Measurements from ENCODE around the gene TEN1. TPM values are rescaled to one million over a fixed set of nuclear protein-coding genes. Genes with fewer than 3 reads are reported as not detected.
A peak's percentile ranks its signal among the peaks of the same experiment; 100 is the strongest.

TEN1 gene
- total and polyA plus RNA-seq, 2 of the 13 experiments (the other 11 are each of a cell fraction or from before 2014, with no cell fraction given), result 18.0 to 21.3 TPM

DNA sequence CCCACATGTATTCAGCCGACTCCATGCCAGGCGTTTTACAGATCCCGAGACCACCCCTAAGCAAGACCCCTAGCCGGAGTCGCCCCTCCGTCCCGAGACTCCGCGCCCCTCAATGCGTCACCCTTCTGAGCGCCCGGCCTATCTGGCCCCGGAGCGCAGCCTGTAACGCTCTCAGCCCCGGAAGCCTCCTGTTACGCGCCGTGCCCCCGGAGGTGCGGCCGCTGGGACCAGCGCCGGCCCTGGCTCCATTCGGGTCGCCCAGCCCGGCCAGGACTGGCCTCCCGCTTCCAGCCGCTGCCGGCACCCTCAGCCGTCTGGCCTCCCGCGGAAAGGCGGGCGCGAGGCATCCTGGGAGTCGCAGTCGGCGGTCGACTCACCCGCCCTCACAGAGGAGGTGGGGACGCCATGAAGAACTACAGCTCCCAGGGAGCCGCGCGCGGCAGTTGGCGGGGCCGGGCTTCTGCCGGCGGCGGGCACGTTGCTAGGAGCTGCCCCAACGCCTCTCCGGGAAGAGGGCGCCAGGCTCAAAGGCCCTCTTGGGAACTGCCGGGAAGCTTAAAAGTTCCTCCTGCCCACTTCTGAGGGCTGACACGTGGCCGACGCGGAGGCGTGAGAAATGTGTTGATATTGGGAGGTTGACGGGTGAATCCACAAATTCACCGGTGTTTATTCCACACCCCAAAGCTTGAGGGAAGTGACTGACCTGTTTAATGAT lies 38.2 kb upstream of the TEN1 start, which contains the start of gene FBF1 (continued):
- TF ChIP-seq, protein P1, sequence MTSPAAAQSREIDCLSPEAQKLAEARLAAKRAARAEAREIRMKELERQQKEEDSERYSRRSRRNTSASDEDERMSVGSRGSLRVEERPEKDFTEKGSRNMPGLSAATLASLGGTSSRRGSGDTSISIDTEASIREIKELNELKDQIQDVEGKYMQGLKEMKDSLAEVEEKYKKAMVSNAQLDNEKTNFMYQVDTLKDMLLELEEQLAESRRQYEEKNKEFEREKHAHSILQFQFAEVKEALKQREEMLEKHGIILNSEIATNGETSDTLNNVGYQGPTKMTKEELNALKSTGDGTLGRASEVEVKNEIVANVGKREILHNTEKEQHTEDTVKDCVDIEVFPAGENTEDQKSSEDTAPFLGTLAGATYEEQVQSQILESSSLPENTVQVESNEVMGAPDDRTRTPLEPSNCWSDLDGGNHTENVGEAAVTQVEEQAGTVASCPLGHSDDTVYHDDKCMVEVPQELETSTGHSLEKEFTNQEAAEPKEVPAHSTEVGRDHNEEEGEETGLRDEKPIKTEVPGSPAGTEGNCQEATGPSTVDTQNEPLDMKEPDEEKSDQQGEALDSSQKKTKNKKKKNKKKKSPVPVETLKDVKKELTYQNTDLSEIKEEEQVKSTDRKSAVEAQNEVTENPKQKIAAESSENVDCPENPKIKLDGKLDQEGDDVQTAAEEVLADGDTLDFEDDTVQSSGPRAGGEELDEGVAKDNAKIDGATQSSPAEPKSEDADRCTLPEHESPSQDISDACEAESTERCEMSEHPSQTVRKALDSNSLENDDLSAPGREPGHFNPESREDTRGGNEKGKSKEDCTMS (CRISPR knock-in tag; conservative IDR thresholded peaks at IDR 0.05), result peak; percentile 22; the same call in 1 of the 2 replicates
- TF ChIP-seq, protein P2, sequence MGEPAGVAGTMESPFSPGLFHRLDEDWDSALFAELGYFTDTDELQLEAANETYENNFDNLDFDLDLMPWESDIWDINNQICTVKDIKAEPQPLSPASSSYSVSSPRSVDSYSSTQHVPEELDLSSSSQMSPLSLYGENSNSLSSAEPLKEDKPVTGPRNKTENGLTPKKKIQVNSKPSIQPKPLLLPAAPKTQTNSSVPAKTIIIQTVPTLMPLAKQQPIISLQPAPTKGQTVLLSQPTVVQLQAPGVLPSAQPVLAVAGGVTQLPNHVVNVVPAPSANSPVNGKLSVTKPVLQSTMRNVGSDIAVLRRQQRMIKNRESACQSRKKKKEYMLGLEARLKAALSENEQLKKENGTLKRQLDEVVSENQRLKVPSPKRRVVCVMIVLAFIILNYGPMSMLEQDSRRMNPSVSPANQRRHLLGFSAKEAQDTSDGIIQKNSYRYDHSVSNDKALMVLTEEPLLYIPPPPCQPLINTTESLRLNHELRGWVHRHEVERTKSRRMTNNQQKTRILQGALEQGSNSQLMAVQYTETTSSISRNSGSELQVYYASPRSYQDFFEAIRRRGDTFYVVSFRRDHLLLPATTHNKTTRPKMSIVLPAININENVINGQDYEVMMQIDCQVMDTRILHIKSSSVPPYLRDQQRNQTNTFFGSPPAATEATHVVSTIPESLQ (CRISPR knock-in tag; conservative IDR thresholded peaks at IDR 0.05), result 0 out of 2 replicates have a peak, but pooled peaks have one; percentile 37
- TF ChIP-seq ZNF446 (CRISPR knock-in tag; IDR thresholded peaks at IDR 0.05), result peak; percentile 93
- TF ChIP-seq ZNF577 (CRISPR knock-in tag; IDR thresholded peaks at IDR 0.05; ENCODE audit: borderline replicate concordance, low read depth), result peak; percentile 61; the same call in 1 of the 2 replicates
- no peak for TF ChIP-seq MBNL3 (CRISPR knock-in tag; conservative IDR thresholded peaks at IDR 0.05)
- TF ChIP-seq ZFP62 (CRISPR knock-in tag; IDR thresholded peaks at IDR 0.05), result peak; percentile 81; the same call in 1 of the 2 replicates
- peak; percentile 86; the same call in 1 of the 2 replicates for TF ChIP-seq KAT7 (CRISPR knock-in tag; IDR thresholded peaks at IDR 0.05; ENCODE audit: borderline replicate concordance)
- TF ChIP-seq XBP1 (CRISPR knock-in tag; IDR thresholded peaks at IDR 0.05), result no peak
- TF ChIP-seq, protein P3, sequence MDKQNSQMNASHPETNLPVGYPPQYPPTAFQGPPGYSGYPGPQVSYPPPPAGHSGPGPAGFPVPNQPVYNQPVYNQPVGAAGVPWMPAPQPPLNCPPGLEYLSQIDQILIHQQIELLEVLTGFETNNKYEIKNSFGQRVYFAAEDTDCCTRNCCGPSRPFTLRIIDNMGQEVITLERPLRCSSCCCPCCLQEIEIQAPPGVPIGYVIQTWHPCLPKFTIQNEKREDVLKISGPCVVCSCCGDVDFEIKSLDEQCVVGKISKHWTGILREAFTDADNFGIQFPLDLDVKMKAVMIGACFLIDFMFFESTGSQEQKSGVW (CRISPR knock-in tag; IDR thresholded peaks at IDR 0.05; ENCODE audit: borderline replicate concordance), result no peak
- TF ChIP-seq ZNF558 (CRISPR knock-in tag; IDR thresholded peaks at IDR 0.05; ENCODE audit: borderline replicate concordance), result no peak; the same call in 1 of the 2 replicates
- TF ChIP-seq, protein P4, sequence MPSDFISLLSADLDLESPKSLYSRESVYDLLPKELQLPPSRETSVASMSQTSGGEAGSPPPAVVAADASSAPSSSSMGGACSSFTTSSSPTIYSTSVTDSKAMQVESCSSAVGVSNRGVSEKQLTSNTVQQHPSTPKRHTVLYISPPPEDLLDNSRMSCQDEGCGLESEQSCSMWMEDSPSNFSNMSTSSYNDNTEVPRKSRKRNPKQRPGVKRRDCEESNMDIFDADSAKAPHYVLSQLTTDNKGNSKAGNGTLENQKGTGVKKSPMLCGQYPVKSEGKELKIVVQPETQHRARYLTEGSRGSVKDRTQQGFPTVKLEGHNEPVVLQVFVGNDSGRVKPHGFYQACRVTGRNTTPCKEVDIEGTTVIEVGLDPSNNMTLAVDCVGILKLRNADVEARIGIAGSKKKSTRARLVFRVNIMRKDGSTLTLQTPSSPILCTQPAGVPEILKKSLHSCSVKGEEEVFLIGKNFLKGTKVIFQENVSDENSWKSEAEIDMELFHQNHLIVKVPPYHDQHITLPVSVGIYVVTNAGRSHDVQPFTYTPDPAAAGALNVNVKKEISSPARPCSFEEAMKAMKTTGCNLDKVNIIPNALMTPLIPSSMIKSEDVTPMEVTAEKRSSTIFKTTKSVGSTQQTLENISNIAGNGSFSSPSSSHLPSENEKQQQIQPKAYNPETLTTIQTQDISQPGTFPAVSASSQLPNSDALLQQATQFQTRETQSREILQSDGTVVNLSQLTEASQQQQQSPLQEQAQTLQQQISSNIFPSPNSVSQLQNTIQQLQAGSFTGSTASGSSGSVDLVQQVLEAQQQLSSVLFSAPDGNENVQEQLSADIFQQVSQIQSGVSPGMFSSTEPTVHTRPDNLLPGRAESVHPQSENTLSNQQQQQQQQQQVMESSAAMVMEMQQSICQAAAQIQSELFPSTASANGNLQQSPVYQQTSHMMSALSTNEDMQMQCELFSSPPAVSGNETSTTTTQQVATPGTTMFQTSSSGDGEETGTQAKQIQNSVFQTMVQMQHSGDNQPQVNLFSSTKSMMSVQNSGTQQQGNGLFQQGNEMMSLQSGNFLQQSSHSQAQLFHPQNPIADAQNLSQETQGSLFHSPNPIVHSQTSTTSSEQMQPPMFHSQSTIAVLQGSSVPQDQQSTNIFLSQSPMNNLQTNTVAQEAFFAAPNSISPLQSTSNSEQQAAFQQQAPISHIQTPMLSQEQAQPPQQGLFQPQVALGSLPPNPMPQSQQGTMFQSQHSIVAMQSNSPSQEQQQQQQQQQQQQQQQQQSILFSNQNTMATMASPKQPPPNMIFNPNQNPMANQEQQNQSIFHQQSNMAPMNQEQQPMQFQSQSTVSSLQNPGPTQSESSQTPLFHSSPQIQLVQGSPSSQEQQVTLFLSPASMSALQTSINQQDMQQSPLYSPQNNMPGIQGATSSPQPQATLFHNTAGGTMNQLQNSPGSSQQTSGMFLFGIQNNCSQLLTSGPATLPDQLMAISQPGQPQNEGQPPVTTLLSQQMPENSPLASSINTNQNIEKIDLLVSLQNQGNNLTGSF (CRISPR knock-in tag; IDR thresholded peaks at IDR 0.05), result 0 out of 2 replicates have a peak, but pooled peaks have one; percentile 15
- no peak for TF ChIP-seq GTF2F1 (IDR thresholded peaks at IDR 0.05; ENCODE audit: low read length)
- TF ChIP-seq SMAD3 (CRISPR knock-in tag; IDR thresholded peaks at IDR 0.05), result peak; percentile 91
- TF ChIP-seq, protein P5, sequence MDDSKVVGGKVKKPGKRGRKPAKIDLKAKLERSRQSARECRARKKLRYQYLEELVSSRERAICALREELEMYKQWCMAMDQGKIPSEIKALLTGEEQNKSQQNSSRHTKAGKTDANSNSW (CRISPR knock-in tag; IDR thresholded peaks at IDR 0.05; ENCODE audit: borderline replicate concordance), result no peak
- TF ChIP-seq KLF12 (CRISPR knock-in tag; IDR thresholded peaks at IDR 0.05; ENCODE audit: borderline replicate concordance), result no peak
- no peak for TF ChIP-seq NR3C1 (CRISPR knock-in tag; IDR thresholded peaks at IDR 0.05)
- TF ChIP-seq ZNF207 (IDR thresholded peaks at IDR 0.05; ENCODE audit: borderline replicate concordance), result no peak
- peak; percentile 16; the same call in 1 of the 2 replicates for TF ChIP-seq ZKSCAN1 (IDR thresholded peaks at IDR 0.05; ENCODE audit: low read length)
- no peak for TF ChIP-seq ZNF17 (CRISPR knock-in tag; IDR thresholded peaks at IDR 0.05)

Data from HepG2 (cell line).